HepG2 (cell line): ENCODE results near the gene RPL36. TPM values are rescaled to one million over a fixed set of nuclear protein-coding genes. Genes with fewer than 3 reads are reported as not detected.
A peak's percentile ranks its signal among the peaks of the same experiment; 100 is the strongest.

Experiments
- ASH2L ChIP-seq: fragments of 300-600, 200-600 bp; sonication (generic); IDR thresholded peaks from 2 replicates; pipeline ENCODE4 v1.7.0; 2017; ENCODE audit warnings: low read depth, mild to moderate bottlenecking, moderate library complexity, mixed read lengths, low read length; ENCODE audit not compliant: insufficient read length
- DPF2 ChIP-seq: sonication (generic); formaldehyde crosslinking; IDR thresholded peaks from 2 replicates; pipeline ENCODE4 v1.4.0; 2020; ENCODE audit warnings: mild to moderate bottlenecking, low read depth, missing genetic modification reagents, borderline replicate concordance
- ETV5 ChIP-seq: IDR thresholded peaks from 2 replicates; pipeline ENCODE4 v1.6.1; 2018; ENCODE audit warnings: missing biosample characterization, missing genetic modification reagents, inconsistent platforms, borderline replicate concordance
- FIP1L1 ChIP-seq: fragments of 200-400 bp; formaldehyde crosslinking; IDR thresholded peaks from 2 replicates; pipeline ENCODE4 v1.6.1; 2018; ENCODE audit warnings: low read depth, mild to moderate bottlenecking, low read length, moderate library complexity, borderline replicate concordance; ENCODE audit not compliant: insufficient read depth
- HHEX ChIP-seq: IDR thresholded peaks from 2 replicates; pipeline ENCODE4 v1.6.1; 2016; ENCODE audit warnings: control low read depth
- NFE2 ChIP-seq: sonication (generic); formaldehyde crosslinking; IDR thresholded peaks from 2 replicates; pipeline ENCODE4 v1.4.0; 2020; ENCODE audit warnings: missing genetic modification reagents
- TAF1 ChIP-seq: sonication (generic); formaldehyde crosslinking; IDR thresholded peaks from 2 replicates; pipeline ENCODE4 v1.4.0; 2020; ENCODE audit warnings: missing genetic modification reagents
- TP53 ChIP-seq: sonication (generic); formaldehyde crosslinking; conservative IDR thresholded peaks from 2 replicates; pipeline ENCODE4 v1.4.0; 2020; ENCODE audit warnings: missing genetic modification reagents
- ZBTB26 ChIP-seq: IDR thresholded peaks from 2 replicates; pipeline ENCODE4 v1.6.1; 2016; ENCODE audit warnings: missing compliant biosample characterization, missing genetic modification reagents, borderline replicate concordance
- ZNF230 ChIP-seq: sonication (generic); formaldehyde crosslinking; IDR thresholded peaks from 2 replicates; pipeline ENCODE4 v1.4.0; 2020; ENCODE audit warnings: mild to moderate bottlenecking, missing genetic modification reagents
- ZNF33B ChIP-seq: sonication (generic); formaldehyde crosslinking; IDR thresholded peaks from 2 replicates; pipeline ENCODE4 v1.5.1; 2020; ENCODE audit warnings: mild to moderate bottlenecking, missing genetic modification reagents
- ZNF737 ChIP-seq: sonication (generic); formaldehyde crosslinking; IDR thresholded peaks from 2 replicates; pipeline ENCODE4 v1.5.0; 2020; ENCODE audit warnings: missing genetic modification reagents, mild to moderate bottlenecking, borderline replicate concordance
- ZNF776 ChIP-seq: sonication (generic); formaldehyde crosslinking; IDR thresholded peaks from 2 replicates; pipeline ENCODE4 v1.4.0; 2020; ENCODE audit warnings: mild to moderate bottlenecking, missing genetic modification reagents
- ZNF790 ChIP-seq: sonication (generic); formaldehyde crosslinking; IDR thresholded peaks from 2 replicates; pipeline ENCODE4 v1.8.0; 2022; ENCODE audit warnings: missing genetic modification reagents, mild to moderate bottlenecking, borderline replicate concordance
- ZSCAN29 ChIP-seq: sonication (generic); formaldehyde crosslinking; conservative IDR thresholded peaks from 2 replicates; pipeline ENCODE4 v1.4.0; 2020; ENCODE audit warnings: mild to moderate bottlenecking, missing genetic modification reagents
- polyA plus RNA-seq, 8 experiments: library from polyadenylated mRNA; depleted of rRNA in 3 of 8; stranded (reverse) in 7 of 8; unstranded in 1 of 8; fragments of >200 nt; fragmentation: Illumina TruSeq in 4 of 8; extraction: Trizol in 4 of 8; gene quantifications; 2 replicates each; pipeline versions ENCODE4 v1.2.1 to v1.2.3, GENCODE V29; 2011 to 2016; ENCODE audit warnings: low read depth in 4 of 8, missing spikeins in 1 of 8, mixed read lengths in 1 of 8; ENCODE audit not compliant: insufficient read depth in 1 of 8
- total RNA-seq, 5 experiments: library from RNA; depleted of rRNA; stranded (reverse); fragments of >200 nt; fragmentation: Illumina TruSeq; extraction: Trizol; gene quantifications; 2 replicates each; pipeline ENCODE4 v1.2.3, GENCODE V29; 2016; ENCODE audit warnings: low read depth in 1 of 5
- TF ChIP-seq, protein P1 (sequence below): sonication (generic); formaldehyde crosslinking; IDR thresholded peaks from 2 replicates; pipeline ENCODE4 v1.4.0; 2020; ENCODE audit warnings: missing genetic modification reagents, mild to moderate bottlenecking, borderline replicate concordance
- TF ChIP-seq, protein P2 (sequence below): sonication (generic); formaldehyde crosslinking; IDR thresholded peaks from 2 replicates; pipeline ENCODE4 v1.5.0; 2020; ENCODE audit warnings: mild to moderate bottlenecking, missing genetic modification reagents
- TF ChIP-seq, protein P3 (sequence below): sonication (generic); formaldehyde crosslinking; IDR thresholded peaks from 2 replicates; pipeline ENCODE4 v1.4.0; 2020; ENCODE audit warnings: missing genetic modification reagents

The RPL36 gene
- total and polyA plus RNA-seq, 2 of the 13 experiments (the other 11 are each of a cell fraction or from before 2014, with no cell fraction given): 706 to 740 TPM

- TF ChIP-seq, protein P1, sequence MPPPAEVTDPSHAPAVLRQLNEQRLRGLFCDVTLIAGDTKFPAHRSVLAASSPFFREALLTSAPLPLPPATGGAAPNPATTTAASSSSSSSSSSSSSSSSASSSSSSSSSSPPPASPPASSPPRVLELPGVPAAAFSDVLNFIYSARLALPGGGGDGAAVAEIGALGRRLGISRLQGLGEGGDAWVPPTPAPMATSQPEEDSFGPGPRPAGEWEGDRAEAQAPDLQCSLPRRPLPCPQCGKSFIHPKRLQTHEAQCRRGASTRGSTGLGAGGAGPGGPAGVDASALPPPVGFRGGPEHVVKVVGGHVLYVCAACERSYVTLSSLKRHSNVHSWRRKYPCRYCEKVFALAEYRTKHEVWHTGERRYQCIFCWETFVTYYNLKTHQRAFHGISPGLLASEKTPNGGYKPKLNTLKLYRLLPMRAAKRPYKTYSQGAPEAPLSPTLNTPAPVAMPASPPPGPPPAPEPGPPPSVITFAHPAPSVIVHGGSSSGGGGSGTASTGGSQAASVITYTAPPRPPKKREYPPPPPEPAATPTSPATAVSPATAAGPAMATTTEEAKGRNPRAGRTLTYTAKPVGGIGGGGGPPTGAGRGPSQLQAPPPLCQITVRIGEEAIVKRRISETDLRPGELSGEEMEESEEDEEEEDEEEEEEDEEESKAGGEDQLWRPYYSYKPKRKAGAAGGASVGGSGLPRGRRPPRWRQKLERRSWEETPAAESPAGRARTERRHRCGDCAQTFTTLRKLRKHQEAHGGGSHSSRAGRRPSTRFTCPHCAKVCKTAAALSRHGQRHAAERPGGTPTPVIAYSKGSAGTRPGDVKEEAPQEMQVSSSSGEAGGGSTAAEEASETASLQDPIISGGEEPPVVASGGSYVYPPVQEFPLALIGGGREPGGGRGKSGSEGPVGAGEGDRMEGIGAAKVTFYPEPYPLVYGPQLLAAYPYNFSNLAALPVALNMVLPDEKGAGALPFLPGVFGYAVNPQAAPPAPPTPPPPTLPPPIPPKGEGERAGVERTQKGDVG (CRISPR knock-in tag): peak; percentile 64; the same call in 1 of the 2 replicates
- TF ChIP-seq ZNF230 (CRISPR knock-in tag) (no peak), DPF2 (no peak; the same call in 1 of the 2 replicates), TAF1 (CRISPR knock-in tag) (no peak), ZNF33B (no peak), ZNF776 (CRISPR knock-in tag) (0 out of 2 replicates have a peak, but pooled peaks have one; percentile 5), ZBTB26 (CRISPR knock-in tag) (no peak), HHEX (CRISPR knock-in tag) (no peak), ETV5 (CRISPR knock-in tag) (no peak), ZSCAN29 (CRISPR knock-in tag) (no peak), ZNF790 (CRISPR knock-in tag) (no peak), ZNF737 (CRISPR knock-in tag) (no peak), ASH2L (no peak), NFE2 (no peak), TP53 (CRISPR knock-in tag) (no peak), FIP1L1 (no peak)
- TF ChIP-seq, protein P2, sequence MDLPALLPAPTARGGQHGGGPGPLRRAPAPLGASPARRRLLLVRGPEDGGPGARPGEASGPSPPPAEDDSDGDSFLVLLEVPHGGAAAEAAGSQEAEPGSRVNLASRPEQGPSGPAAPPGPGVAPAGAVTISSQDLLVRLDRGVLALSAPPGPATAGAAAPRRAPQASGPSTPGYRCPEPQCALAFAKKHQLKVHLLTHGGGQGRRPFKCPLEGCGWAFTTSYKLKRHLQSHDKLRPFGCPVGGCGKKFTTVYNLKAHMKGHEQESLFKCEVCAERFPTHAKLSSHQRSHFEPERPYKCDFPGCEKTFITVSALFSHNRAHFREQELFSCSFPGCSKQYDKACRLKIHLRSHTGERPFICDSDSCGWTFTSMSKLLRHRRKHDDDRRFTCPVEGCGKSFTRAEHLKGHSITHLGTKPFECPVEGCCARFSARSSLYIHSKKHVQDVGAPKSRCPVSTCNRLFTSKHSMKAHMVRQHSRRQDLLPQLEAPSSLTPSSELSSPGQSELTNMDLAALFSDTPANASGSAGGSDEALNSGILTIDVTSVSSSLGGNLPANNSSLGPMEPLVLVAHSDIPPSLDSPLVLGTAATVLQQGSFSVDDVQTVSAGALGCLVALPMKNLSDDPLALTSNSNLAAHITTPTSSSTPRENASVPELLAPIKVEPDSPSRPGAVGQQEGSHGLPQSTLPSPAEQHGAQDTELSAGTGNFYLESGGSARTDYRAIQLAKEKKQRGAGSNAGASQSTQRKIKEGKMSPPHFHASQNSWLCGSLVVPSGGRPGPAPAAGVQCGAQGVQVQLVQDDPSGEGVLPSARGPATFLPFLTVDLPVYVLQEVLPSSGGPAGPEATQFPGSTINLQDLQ (CRISPR knock-in tag): no peak
- TF ChIP-seq, protein P3, sequence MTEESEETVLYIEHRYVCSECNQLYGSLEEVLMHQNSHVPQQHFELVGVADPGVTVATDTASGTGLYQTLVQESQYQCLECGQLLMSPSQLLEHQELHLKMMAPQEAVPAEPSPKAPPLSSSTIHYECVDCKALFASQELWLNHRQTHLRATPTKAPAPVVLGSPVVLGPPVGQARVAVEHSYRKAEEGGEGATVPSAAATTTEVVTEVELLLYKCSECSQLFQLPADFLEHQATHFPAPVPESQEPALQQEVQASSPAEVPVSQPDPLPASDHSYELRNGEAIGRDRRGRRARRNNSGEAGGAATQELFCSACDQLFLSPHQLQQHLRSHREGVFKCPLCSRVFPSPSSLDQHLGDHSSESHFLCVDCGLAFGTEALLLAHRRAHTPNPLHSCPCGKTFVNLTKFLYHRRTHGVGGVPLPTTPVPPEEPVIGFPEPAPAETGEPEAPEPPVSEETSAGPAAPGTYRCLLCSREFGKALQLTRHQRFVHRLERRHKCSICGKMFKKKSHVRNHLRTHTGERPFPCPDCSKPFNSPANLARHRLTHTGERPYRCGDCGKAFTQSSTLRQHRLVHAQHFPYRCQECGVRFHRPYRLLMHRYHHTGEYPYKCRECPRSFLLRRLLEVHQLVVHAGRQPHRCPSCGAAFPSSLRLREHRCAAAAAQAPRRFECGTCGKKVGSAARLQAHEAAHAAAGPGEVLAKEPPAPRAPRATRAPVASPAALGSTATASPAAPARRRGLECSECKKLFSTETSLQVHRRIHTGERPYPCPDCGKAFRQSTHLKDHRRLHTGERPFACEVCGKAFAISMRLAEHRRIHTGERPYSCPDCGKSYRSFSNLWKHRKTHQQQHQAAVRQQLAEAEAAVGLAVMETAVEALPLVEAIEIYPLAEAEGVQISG: 0 out of 2 replicates have a peak, but pooled peaks have one; percentile 1
Observed at GRCh38 chr19:5687360-5688198, 2.5 kb upstream of the RPL36 start (continued).
